CD4-positive, alpha-beta T cell treated with Interleukin-12 subunit alpha and Interleukin-12 subunit beta, for 1 hour (primary cell): Measurements from ENCODE around the gene TGFB1I1.

Experiments
- DNase-seq: peaks from one replicate; pipeline ENCODE4 v3.0.0-alpha.2; 2020

Gene TGFB1I1

DNA sequence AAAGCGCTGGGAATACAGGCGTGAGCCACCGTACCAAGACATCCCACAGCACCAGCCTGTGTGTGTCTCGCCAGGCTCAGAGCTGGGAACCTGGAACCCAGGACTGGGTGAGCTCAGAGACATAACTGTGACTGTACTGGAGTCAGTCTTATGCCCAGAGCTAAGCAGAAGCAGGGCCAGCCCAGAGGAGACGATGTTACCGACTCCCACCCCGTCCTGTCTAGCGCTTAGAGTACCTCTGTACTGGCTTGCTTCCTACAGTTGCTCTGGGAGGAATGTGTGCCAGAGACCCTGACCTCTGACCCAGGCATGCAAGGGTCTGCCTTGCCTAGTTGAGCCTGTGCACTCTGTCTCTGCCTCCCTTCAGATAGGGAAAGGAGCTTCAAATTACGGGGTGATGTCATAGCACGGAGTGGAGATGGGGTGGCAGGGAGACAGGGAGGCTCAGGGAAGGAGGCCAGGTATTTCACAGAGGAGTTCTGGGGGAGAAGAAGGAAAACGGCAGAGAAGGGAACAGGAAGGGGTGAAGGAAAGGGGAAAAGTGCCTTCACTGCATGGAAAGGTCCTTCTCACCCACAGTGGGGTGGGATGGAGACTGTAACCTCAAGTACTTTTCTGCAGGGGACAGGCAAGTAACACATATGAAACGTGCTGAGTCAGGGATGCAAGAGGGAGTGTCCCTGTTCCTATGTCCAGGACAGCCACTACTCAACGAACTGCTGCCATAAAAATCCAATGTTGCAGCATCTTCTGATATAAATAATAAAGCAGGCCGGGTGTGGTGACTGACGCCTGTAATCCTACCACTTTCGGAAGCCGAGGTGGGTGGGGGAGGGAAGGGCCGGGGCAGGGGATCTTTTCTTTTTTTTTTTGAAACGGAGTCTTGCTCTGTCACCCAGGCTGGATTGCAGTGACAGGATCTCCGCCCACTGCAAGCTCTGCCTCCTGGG, 18.4 kb upstream of the TGFB1I1 start:
- no peak for DNase-seq

DNA sequence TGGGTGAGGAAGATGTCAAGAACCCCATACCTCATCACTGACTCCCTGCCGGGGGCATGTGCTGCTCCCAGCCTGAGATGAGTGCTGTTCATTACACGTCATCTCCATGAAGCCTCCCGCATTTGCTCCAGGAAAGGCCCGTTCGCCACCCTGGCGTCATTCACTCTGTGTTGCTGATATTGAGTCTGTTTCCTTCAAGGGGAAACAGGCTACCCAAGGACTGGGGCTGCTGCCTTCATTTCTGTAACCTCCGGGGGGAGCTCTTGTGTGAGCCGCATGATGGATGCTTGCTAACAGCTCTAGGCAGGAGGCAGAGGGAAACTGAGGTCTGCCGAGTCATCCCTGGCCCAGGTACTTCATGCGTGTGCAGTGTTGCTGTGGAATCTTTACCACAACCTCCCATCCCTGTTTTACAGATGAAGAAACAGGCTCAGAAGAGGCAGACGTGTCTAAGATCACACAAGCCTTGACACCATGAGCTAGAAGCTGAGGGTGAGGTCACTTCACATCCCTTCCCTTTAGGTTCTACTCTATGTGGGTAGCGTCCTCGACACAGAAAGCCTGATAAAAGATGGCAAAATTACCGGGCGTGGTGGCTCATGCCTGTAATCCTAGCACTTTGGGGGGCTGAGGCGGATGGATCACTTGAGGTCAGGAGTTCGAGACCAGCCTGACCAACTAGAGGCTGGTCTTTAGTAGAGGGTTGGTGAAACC, 16.2 kb upstream of the TGFB1I1 start:
- peak; percentile 31 for DNase-seq

GRCh38 chr16:31456988-31457360, 15.0 kb upstream of the TGFB1I1 start:
- DNase-seq = no peak

DNA sequence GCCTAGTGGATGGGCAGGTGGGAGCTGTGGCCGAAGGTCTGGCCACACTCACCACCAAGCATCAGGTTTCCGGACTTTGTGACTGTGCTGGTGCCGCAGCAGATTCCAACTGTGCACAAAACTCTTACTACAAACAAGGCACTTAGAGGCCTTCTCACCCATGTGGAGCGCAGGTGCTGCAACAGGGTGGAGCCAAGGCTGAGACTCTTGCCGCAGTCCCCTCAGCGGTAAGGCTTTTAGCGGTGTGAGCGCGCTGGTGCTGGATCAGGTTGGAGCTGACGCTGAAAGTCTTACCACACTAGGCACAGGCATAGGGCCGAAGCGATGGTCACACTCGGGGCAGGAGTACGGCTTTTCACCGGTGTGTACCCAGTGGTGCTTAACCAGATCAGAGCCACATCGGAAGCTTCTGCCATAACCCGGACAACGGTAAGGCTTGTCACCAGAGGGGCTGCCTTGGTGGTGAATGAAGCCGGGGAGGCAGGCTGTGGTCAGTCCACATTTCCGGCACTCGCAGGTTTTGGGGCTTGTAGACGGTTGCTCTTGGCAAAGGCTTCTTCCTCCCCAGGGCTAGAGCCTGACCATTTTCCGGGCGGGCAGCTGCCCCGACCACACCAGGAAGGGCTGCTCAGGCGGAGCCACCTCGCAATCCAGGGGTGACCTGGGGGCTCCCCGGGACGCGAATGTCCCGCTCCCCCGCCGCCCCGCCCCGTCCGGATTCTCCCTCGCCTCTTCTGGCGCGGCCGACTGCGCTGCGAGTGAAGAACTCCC, 13.7 kb upstream of the TGFB1I1 start:
- peak; percentile 63 for DNase-seq

DNA sequence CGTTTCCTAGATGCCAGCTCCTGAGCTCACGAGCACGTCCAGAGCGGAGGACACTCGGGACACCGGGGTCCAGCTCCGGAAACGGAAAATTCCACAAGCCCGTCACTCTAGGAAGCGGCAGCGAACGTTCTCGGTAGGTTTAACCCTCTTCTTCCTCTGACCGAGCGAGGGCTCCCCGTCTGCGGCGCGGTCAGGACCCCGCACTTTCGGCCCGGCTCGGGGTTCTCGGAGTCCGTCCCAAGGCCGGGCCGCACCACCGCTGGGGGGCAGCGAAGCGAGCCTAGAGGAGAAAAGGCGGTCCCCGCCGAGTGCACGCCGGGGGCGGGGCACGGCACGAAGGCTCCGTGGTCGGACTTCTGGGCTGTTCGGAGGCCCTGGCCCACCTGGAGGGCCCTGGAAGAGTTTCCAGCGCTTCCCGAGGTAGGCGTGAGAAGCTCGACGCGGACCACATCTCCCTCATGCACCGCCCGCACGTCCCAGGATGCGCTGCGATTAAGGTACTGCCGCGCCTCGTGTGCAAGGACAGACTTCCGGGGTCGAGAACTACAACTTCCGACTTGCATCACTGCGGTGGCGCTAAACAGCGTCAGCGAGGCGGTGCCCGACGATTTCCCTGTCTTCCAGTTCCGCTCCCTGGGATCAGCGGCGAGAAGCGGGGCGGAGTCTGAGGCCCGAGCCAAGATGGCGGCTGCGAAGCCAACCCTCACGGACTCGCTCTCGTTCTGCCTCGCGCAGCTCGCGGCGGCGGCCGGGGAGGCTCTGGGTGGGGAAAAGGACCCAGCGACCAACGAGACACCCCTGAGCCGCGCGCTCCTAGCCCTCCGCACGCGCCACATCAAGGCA, 12.9 kb upstream of the TGFB1I1 start, which contains the start of gene ARMC5:
Gene ARMC5, plus strand, starts transcription at position 658 of the 843 bp plus-strand sequence. Its CDS starts 24 bp downstream, at position 682.
- DNase-seq = peak; percentile 97

DNA sequence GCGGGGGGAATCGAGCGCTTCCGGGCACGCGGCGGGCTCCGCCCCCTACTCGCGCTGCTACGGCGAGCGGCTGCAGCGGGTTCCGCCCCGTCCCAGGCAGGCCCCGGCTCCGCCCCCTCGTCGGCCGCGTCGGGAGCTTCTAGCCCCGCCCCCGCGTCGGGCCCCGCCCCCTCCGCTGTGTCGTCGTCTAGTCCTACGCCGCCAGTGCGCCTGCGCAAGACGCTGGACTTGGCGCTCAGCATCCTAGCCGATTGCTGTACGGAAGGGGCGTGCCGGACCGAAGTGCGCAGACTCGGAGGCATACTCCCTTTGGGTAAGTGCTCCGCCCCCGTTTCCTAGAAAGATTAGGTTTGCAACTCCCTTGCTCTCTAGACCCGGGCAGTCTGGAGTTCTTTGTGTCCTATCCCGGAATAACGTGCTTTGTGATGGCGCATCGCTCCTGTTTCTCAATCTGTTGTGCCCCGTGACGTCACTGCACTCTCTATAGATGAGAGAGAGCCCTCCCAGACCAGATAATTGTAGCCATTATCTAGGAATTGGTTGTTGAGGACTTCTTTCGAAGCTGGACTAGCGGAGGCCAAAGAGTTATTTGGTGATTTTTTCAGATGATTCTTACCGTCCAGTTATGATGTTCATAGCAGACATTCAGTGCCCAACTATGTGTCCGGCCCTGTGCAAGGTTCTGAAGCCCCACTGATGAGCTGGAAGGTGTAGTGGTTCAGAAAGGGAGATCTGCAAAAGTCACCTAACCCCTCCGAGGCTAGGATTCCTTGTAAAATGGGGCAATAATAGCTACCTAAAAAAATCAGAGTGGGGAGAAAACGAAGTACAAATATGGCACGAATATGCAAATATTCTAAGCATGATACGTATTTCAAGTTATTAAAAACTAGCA, 12.0 kb upstream of the TGFB1I1 start:
- DNase-seq = peak; percentile 100

DNA sequence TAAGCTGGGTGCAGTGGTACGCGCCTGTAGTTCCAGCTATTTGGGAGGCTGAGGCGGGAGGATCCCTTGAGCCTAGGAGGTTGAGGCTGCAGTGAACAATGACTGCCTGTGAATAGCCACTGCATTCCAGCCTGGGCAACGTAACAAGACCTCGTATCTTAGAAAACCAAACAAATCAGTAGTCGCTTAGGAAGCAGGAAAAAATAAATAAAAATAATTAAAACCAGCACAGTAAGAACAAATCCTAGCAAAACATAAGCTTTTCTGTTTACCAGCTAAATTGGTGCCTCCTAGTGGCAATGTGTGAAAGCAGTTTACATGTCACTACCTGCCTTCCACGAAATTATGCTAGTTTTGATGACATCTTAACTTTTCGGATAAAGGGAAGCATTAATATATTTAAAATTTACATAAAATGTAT, 11.4 kb upstream of the TGFB1I1 start:
- DNase-seq = peak; percentile 63

- DNase-seq = no peak
Observed at GRCh38 chr16:31461201-31461920, 10.6 kb upstream of the TGFB1I1 start.

DNA sequence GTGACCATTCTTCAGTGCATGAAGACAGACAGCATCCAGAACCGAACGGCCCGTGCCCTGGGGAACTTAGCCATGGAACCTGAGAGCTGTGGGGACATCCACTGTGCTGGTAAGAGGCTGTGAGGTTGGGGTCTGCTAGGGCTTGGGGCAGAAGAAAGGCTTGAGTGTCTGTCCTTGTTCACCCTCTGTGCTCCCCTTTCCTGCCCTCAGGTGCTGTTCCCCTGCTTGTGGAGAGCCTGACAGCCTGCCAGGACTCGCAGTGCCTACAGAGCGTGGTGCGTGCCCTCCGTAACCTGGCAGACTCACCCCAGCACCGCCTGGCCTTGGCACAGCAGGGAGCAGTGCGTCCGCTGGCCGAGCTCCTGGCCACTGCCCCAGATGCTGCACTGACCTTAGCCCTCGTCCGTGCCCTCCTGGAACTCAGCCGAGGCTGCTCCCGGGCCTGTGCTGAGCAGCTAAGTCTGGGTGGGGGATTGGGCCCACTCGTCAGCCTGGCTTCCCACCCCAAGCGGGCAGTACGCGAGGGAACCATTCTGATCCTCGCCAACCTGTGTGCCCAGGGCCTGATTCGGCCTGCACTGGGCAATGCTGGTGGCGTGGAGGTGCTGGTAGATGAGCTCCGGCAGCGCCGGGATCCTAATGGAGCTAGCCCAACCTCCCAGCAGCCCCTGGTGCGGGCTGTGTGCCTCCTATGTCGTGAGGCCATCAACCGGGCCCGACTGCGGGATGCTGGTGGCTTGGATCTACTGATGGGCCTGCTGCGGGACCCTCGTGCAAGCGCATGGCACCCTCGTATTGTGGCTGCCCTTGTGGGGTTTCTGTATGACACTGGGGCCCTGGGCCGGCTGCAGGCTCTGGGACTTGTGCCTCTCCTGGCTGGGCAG, 9.8 kb upstream of the TGFB1I1 start:
- no peak for DNase-seq

GRCh38 chr16:31464348-31464769, 7.6 kb upstream of the TGFB1I1 start:
- DNase-seq = no peak

DNA sequence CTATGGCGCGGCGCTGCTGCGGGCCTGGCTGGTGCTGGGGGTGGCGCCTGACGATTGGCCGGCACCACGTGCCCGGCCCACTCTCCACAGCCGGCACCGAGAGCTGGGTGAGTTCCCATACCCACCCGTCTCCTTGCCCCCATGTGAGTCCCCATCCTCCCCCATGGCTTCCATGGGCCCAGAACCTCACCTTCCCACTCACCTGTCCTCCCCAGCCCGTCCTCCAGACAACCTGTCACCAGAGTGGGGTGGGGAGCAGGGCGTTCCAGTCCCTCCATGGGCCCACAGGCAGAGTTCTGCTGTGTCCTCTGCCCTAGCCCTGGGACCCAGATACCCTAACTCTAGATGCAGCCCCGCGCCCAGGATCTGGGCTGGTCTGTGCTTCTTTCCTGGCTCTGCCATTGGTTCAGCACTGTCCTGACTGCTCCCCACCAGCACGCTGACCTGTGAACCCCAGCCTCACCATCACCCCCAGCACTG, 7.1 kb upstream of the TGFB1I1 start:
- DNase-seq = no peak

GRCh38 chr16:31465788-31466370, 6.1 kb upstream of the TGFB1I1 start:
- no peak for DNase-seq

- DNase-seq = no peak
Observed at GRCh38 chr16:31466381-31466841, 5.5 kb upstream of the TGFB1I1 start.

DNA sequence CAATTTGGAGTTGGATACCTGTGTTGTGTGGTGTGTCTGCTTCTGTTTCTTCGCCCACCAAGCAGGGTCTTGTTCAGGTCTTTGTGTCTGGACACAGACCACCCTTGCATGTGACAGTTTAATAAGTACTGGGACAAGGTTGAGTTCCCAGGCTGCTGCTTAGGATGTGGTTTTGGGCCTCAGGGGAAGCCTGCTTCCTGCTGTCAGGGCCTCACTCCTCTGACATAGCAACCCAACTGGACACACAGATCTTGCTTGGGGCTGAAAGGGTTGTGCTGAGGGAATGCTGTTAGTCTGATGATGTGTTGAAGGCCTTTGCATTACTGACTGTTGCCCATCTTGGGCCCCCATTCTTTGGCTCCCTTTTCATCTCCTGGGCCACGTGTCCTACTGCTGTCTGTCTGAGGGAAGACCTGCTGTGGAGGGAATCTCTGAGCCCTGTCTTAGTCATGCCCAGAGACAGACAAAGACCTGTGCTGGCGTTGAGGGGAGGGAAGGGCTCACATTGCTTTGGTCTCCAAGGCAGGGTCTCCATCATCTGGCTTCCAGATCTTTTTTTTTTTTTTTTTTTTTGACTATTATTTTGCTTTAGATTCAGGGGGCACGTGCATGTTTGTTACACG, 4.7 kb upstream of the TGFB1I1 start:
- peak; percentile 29 for DNase-seq

GRCh38 chr16:31467858-31468257, 4.1 kb upstream of the TGFB1I1 start:
- no peak for DNase-seq

DNA sequence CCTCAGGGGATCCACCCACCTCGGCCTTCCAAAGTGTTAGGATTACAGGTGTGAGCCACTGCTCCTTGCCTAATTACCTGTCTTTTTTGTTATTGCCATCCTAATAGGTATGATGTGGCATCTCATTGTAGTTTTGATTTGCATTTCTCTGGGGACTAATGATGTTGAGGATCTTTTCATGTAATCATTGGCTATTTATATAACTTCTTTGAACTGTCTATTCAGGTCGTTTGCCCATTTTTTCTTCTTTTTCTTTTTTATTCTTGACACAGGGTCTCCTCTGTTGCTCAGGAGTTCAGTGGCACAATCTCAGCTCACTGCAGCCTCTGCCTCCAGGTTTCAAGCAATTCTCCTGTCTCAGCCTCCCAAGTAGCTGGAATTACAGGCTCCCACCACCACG, 1.3 kb upstream of the TGFB1I1 start:
- DNase-seq = no peak

GRCh38 chr16:31471241-31471874, 594 bp upstream of the TGFB1I1 start:
- DNase-seq = no peak
